Psoas muscle (tissue), 8 donors: ENCODE measurements around the gene KAZN. TPM values are rescaled to one million over a fixed set of nuclear protein-coding genes. Genes with fewer than 3 reads are reported as not detected.

Experiments used
- ATAC-seq, 4 donors: fragments of 200-7000 bp; cut with Tn5 transposase; one replicate each; pipeline ENCODE4 v1.9.1; 2020; ENCODE audit warnings: moderate library complexity in 3 of 4, mild to moderate bottlenecking in 2 of 4
- DNase-seq, 2 donors: peaks; one replicate each; pipeline ENCODE4 v3.0.0-alpha.2; 2020
- H3K27ac ChIP-seq: fragments of 200-600 bp; one replicate; pipeline ENCODE4 v1.8.0; 2022
- H3K27me3 ChIP-seq, 3 donors: fragments of 200-600 bp in 1 of 3; one replicate each; pipeline versions ENCODE4 v1.6.1 to v1.8.0; 2013 to 2022; ENCODE audit warnings: low read length in 2 of 3, mild to moderate bottlenecking in 2 of 3, moderate library complexity in 1 of 3; ENCODE audit not compliant: insufficient read depth in 3 of 3
- H3K36me3 ChIP-seq, 2 donors: fragments of 200-600 bp in 1 of 2; one replicate each; pipeline versions ENCODE4 v1.6.1 to v1.8.0; 2013 to 2022; ENCODE audit warnings: low read depth in 1 of 2, mild to moderate bottlenecking in 1 of 2, moderate library complexity in 1 of 2; ENCODE audit not compliant: insufficient read depth in 1 of 2
- H3K4me1 ChIP-seq: fragments of 200-600 bp; one replicate; pipeline ENCODE4 v1.8.0; 2022
- H3K4me3 ChIP-seq: fragments of 200-600 bp; one replicate; pipeline ENCODE4 v1.8.0; 2022; ENCODE audit warnings: mild to moderate bottlenecking
- H3K9me3 ChIP-seq: fragments of 200-600 bp; one replicate; pipeline ENCODE4 v1.8.0; 2022
- WGBS, 3 donors: extraction: QIAGEN DNeasy Blood & Tissue Kit; methylation state at CpG; one replicate each; pipeline versions ENCODE4 v1.1.6 to v1.1.7; 2013; 5-methylcytosine and 5-hydroxymethylcytosine counted together
- intact Hi-C, 2 donors: fragments of 100-400 bp; cut with DNase I; formaldehyde crosslinking; loops; one replicate each; pipeline versions ENCODE4 v1.11.0 to v1.14.2; 2022
- polyA plus RNA-seq, 3 donors: library from polyadenylated mRNA; stranded (reverse); fragments of 200-250 nt; gene quantifications; one replicate each; pipeline ENCODE4 v1.2.3, GENCODE V29; 2013
- total RNA-seq, 4 donors: library from RNA; stranded (reverse); fragmentation: NEBNext Ultra II Directional in 2 of 4; extraction: Animal tissue kit (Norgen Biotek cat#: 25700) in 2 of 4; gene quantifications; one replicate each; pipeline versions ENCODE4 v1.2.1 to v1.2.4, GENCODE V29; 2021 to 2023
- TF ChIP-seq, protein P1 (sequence below): fragments of 200-600 bp; IDR thresholded peaks from one replicate; pipeline ENCODE4 v1.8.0; 2022; ENCODE audit warnings: antibody characterized with exemption
- donor health status: healthy with polysubstance abuse.
- donor health status: DM: no; HTN: no; CAD: no; lungs with moderate emphysema.
- donor health status: Bipolar disorder and iron deficiency.
- donor health status: healthy.
- donor health status: DM: yes; HTN: yes; CAD: no.
- donor health status: DM: no; HTN: no; CAD: no.
- donor health status: DM: no; HTN: no; CAD: no.
- donor health status: DM: yes; HTN: yes; CAD: no.

Gene KAZN
- total and polyA plus RNA-seq, 7 donors = 0.23 to 2.3 (median 0.97) TPM

DNA sequence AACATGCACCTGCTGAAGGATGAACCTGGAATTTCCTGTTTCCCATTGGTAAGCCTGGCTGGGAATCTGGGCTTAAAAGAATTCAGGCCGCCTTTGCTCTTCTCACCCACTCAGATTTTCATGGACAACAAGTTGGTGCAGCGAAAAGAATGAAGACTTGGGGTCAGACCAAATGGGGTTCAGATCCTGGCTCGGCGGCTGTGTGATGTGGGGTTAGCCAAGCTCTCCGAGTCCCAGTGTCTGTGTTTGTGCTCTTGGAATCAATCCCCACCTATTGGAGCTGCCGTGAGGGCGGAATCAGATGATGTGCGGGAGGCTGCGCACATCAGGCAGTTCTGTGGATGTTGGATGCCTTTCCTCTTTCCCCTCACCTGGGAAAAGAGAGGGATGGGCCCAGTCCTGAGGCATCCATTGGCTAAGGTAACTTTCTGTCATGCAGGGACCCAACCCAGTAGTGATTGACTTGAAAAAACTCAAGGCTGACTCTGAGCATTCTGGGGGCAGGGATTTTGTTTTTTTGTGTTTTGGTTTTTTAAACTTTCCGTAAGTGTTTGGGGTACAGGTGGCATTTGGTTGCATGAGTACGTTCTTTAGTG lies 228.3 kb downstream of the KAZN start:
- Histone ChIP-seq H3K4me1 (no peaks in the 10 kb centered on the region), H3K27ac (no peak overlapping the region), H3K9me3 (no peaks in the 10 kb centered on the region), H3K4me3 (no peak overlapping the region), H3K36me3 (no peaks in the 10 kb centered on the region), H3K27me3 (peaks cover 0 to 1% (median 0%) of the 10 kb centered on the region in 3 donors)
- ATAC-seq = no peak
- WGBS, 3 donors = 88 to 94% (median 92%) methylated on average over 11 of the region's 11 CpGs
- no peak for DNase-seq
- intact Hi-C loops = no loop called here
- TF ChIP-seq, protein P1, sequence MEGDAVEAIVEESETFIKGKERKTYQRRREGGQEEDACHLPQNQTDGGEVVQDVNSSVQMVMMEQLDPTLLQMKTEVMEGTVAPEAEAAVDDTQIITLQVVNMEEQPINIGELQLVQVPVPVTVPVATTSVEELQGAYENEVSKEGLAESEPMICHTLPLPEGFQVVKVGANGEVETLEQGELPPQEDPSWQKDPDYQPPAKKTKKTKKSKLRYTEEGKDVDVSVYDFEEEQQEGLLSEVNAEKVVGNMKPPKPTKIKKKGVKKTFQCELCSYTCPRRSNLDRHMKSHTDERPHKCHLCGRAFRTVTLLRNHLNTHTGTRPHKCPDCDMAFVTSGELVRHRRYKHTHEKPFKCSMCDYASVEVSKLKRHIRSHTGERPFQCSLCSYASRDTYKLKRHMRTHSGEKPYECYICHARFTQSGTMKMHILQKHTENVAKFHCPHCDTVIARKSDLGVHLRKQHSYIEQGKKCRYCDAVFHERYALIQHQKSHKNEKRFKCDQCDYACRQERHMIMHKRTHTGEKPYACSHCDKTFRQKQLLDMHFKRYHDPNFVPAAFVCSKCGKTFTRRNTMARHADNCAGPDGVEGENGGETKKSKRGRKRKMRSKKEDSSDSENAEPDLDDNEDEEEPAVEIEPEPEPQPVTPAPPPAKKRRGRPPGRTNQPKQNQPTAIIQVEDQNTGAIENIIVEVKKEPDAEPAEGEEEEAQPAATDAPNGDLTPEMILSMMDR = no peak

DNA sequence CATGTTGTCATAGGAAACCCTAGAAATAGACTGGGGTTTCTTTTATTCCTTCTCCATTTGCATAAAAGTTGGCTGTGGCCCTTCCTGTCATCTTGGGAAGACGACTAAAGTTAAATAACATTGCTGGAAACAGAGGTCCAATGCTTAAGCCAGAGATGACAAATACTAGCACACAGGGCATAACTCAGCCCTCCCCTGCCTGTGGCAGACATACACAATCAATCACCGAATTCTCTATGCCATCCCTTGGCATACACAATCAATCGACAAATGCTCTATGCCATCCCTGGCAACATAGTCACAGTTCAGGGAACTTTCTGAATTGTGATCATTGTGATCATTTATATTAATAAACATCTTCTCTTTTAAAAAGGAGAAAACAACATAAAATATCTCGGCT lies 229.4 kb downstream of the KAZN start:
- no peak overlapping the region for H3K27ac ChIP-seq
- TF ChIP-seq, protein P1 = no peak
- no peaks in the 10 kb centered on the region for H3K27me3 ChIP-seq
- intact Hi-C loops = no loop called here
- ATAC-seq = no peak
- H3K4me1 ChIP-seq = no peaks in the 10 kb centered on the region
- 93 to 96% (median 94%) methylated on average over 4 of the region's 4 CpGs for WGBS, 3 donors
- H3K36me3 ChIP-seq = no peaks in the 10 kb centered on the region
- DNase-seq = no peak
- no peaks in the 10 kb centered on the region for H3K9me3 ChIP-seq
- H3K4me3 ChIP-seq = no peak overlapping the region

DNA sequence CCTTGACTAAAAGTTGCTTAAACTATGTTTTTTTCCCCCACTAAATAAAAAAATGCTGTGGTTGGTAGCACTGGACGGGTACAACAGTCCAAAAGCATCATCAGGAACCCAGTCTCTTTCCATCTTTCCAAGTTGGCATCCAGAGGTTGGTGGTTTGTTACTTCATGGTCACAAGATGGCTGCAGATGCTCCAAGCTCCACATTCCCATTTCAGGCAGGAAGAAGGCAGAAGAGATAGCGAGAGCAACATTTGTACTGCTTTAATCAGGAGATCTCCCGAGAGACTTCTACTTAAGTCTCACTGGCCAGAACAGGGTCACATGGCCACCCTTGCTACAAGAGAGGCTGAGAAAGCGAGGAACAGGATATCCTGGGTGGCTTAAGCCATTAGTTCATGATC lies 230.2 kb downstream of the KAZN start:
- H3K9me3 ChIP-seq = no peaks in the 10 kb centered on the region
- no peak overlapping the region for H3K27ac ChIP-seq
- H3K36me3 ChIP-seq = no peaks in the 10 kb centered on the region
- no peaks in the 10 kb centered on the region for H3K27me3 ChIP-seq
- no peak overlapping the region for H3K4me3 ChIP-seq
- 57 to 89% (median 84%) methylated on average over 4 of the region's 4 CpGs for WGBS, 3 donors
- DNase-seq (no peak), ATAC-seq (no peak)
- no peaks in the 10 kb centered on the region for H3K4me1 ChIP-seq
- TF ChIP-seq, protein P1 = no peak
- intact Hi-C loops = no loop called here

DNA sequence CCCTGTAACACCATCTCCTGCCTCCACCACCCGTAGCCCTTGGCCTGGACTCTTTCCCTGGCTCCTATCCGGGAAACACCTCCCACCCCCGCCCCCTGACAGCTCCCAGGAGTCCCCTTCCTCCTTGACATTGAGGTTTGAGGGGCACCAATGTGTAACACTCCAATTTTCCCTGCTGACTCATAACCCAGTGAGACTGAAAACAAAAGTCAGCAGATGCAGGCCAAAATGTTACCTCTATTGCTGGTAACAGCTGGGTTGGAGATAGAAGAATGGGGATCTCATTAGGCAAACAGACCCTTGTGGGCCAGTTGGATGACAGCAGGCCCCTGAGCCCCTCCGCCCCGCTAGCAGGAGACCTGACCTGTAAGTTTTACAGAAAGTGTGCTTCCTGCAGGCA lies 237.2 kb downstream of the KAZN start:
- Histone ChIP-seq H3K9me3 (no peaks in the 10 kb centered on the region), H3K4me3 (no peak overlapping the region), H3K36me3 (no peaks in the 10 kb centered on the region), H3K27ac (no peak overlapping the region), H3K27me3 (no peaks in the 10 kb centered on the region), H3K4me1 (no peaks in the 10 kb centered on the region)
- ATAC-seq = no peak
- TF ChIP-seq, protein P1 = no peak
- WGBS, 3 donors = 39 to 46% (median 43%) methylated on average over 5 of the region's 5 CpGs
- DNase-seq = no peak
- intact Hi-C loops = no loop called here
